ENCODE results near the gene COX6B1. TPM values are rescaled to one million over a fixed set of nuclear protein-coding genes. Genes with fewer than 3 reads are reported as not detected.

The COX6B1 gene
- total RNA-seq, 1 experiment from 2014 or later: 213 TPM

DNA sequence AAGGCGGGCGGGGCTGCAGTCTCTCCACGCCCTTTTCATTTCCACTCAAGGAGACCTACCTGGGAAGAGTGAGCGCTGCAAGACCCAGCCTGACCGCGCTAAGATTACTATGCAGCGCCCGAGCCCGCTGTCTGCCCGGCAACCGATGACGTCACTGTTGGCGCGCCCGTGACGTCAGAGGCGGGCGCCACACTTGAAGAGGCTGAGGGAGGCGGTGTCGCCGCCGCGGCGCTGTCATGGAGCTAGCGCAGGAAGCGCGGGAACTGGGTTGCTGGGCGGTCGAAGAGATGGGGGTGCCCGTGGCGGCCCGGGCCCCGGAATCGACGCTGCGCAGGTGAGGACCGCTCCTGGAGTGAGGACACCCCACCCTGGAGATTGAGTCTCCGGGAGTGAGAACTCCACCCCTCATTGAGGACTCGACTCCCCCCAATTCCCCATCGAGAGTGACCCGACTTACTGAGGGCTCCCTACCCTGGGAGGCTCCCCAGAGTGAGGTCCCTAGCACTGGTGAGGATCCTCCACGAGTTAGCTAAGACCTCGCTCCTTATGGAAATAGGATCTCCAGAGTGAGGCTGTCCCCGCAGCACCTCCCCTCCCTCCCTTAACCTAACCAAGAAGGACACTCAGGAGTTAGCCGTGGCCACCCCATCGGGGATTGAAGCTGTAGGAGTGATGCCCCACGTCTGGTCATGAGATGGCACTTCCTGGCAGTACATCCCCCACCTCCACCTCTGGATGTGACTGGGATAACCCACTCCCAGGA, 35.4 kb upstream of the COX6B1 start, which contains the start of gene HAUS5:
Gene HAUS5 (plus strand): TSS at position 177 of the 763 bp plus-strand sequence. CDS start 60 bp downstream, at position 237.
- BruUV-seq (replicated peaks): no TSS peak
- intact Hi-C loops (cut with micrococcal nuclease): no loop called here
- H3K36me3 Mint-ChIP-seq (ENCODE audit: insufficient read depth, unreplicated experiment): peaks cover 18% of the 10 kb centered on the region
- peak; percentile 92 for DNase-seq (ENCODE audit: unreplicated experiment)
- H3K4me3 Mint-ChIP-seq (ENCODE audit: unreplicated experiment): peak within 1 kb of the TSS; percentile 82
- POLR2A ChIA-PET: interaction anchor here (0.6 to 3.1 kb wide), 13 partner anchors 14 to 676 kb away, joined by 3 to 12 read pairs (median 3); partner anchors contain the start of genes COX6B1 and UPK1A
- peaks cover 7% of the 10 kb centered on the region for H3K9me3 Mint-ChIP-seq (ENCODE audit: unreplicated experiment)
- H3K27me3 Mint-ChIP-seq (ENCODE audit: insufficient read depth, unreplicated experiment): no peaks in the 10 kb centered on the region
- H3K27ac Mint-ChIP-seq (ENCODE audit: low read depth, unreplicated experiment): peak within 1 kb of the TSS; percentile 81
- H3K4me1 Mint-ChIP-seq (ENCODE audit: insufficient read depth, unreplicated experiment): no peaks in the 10 kb centered on the region
- CTCF ChIA-PET: interaction anchor here (0.5 to 2.0 kb wide), 4 partner anchors 23 to 242 kb away, joined by 3 to 17 read pairs (median 4); no protein-coding TSS in a partner anchor
- TF ChIP-seq, protein P1, sequence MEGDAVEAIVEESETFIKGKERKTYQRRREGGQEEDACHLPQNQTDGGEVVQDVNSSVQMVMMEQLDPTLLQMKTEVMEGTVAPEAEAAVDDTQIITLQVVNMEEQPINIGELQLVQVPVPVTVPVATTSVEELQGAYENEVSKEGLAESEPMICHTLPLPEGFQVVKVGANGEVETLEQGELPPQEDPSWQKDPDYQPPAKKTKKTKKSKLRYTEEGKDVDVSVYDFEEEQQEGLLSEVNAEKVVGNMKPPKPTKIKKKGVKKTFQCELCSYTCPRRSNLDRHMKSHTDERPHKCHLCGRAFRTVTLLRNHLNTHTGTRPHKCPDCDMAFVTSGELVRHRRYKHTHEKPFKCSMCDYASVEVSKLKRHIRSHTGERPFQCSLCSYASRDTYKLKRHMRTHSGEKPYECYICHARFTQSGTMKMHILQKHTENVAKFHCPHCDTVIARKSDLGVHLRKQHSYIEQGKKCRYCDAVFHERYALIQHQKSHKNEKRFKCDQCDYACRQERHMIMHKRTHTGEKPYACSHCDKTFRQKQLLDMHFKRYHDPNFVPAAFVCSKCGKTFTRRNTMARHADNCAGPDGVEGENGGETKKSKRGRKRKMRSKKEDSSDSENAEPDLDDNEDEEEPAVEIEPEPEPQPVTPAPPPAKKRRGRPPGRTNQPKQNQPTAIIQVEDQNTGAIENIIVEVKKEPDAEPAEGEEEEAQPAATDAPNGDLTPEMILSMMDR (IDR thresholded peaks at IDR 0.05; ENCODE audit: unreplicated experiment): no peak

DNA sequence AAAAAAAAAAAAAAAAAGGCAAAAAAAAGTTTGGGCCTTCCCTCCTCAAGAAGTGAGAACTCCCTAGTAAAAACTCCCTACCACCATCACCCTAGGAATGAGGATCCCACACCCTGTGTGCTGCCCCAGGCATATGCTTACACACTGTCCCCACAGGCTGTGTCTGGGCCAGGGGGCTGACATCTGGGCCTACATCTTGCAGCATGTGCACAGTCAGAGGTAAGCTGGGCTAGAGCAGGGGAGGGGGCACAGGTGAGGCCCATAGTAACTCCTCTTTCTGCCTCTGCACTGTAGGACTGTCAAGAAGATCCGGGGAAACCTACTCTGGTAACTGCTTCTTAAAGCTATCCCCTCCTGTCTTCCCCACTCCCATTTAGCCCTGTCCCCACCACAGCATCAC, 34.5 kb upstream of the COX6B1 start:
- H3K27ac Mint-ChIP-seq (ENCODE audit: low read depth, unreplicated experiment): no peak overlapping the region
- intact Hi-C loops (cut with micrococcal nuclease): no loop called here

DNA sequence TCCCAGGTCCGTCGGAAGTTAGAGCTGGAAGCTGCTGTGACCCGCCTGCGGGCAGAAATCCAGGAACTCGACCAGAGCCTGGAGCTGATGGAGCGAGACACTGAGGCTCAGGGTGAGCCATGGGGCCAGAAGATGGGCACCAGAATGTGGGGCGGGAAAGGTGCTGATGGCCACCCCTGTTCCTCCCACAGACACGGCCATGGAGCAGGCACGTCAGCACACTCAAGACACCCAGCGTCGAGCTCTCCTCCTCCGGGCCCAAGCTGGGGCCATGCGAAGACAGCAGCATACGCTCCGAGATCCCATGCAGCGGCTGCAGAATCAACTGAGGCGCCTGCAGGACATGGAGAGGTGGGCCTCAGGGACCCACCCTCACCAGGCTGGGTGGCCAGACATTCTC, 33.1 kb upstream of the COX6B1 start:
- no TSS peak for BruUV-seq (replicated peaks)
- intact Hi-C loops (cut with micrococcal nuclease): no loop called here
- H3K4me3 Mint-ChIP-seq (ENCODE audit: unreplicated experiment): no peak overlapping the region
- CTCF ChIA-PET: no interaction called here
- TF ChIP-seq, protein P1 (IDR thresholded peaks at IDR 0.05; ENCODE audit: unreplicated experiment): no peak
- no peaks in the 10 kb centered on the region for H3K27me3 Mint-ChIP-seq (ENCODE audit: insufficient read depth, unreplicated experiment)
- peaks cover 18% of the 10 kb centered on the region for H3K36me3 Mint-ChIP-seq (ENCODE audit: insufficient read depth, unreplicated experiment)
- H3K9me3 Mint-ChIP-seq (ENCODE audit: unreplicated experiment): no peaks in the 10 kb centered on the region
- POLR2A ChIA-PET: interaction anchor here (0.8 to 2.0 kb wide), 2 partner anchors 14 to 33 kb away, joined by 3 to 6 read pairs; partner anchors contain the start of genes COX6B1 and RBM42
- no peaks in the 10 kb centered on the region for H3K4me1 Mint-ChIP-seq (ENCODE audit: insufficient read depth, unreplicated experiment)
- H3K27ac Mint-ChIP-seq (ENCODE audit: low read depth, unreplicated experiment): no peak overlapping the region
- no peak for DNase-seq (ENCODE audit: unreplicated experiment)

More for the DNA sequence above, 34.5 kb upstream of the COX6B1 start:
- Mint-ChIP-seq H3K4me3 (ENCODE audit: unreplicated experiment) (peak overlapping the region; percentile 82), H3K36me3 (ENCODE audit: insufficient read depth, unreplicated experiment) (peaks cover 18% of the 10 kb centered on the region), H3K9me3 (ENCODE audit: unreplicated experiment) (peaks cover 3% of the 10 kb centered on the region), H3K27me3 (ENCODE audit: insufficient read depth, unreplicated experiment) (no peaks in the 10 kb centered on the region), H3K4me1 (ENCODE audit: insufficient read depth, unreplicated experiment) (no peaks in the 10 kb centered on the region)
- ChIA-PET POLR2A (interaction anchor here (0.6 to 3.1 kb wide), 5 partner anchors 14 to 366 kb away, joined by 3 to 12 read pairs (median 7); partner anchors contain the start of gene COX6B1), CTCF (interaction anchor here (0.5 to 2.0 kb wide), 3 partner anchors 63 to 79 kb away, joined by 3 to 17 read pairs (median 4); no protein-coding TSS in a partner anchor)
- TF ChIP-seq, protein P1 (IDR thresholded peaks at IDR 0.05; ENCODE audit: unreplicated experiment): no peak
- BruUV-seq (replicated peaks): TSS peak; percentile 42
- no peak for DNase-seq (ENCODE audit: unreplicated experiment)

DNA sequence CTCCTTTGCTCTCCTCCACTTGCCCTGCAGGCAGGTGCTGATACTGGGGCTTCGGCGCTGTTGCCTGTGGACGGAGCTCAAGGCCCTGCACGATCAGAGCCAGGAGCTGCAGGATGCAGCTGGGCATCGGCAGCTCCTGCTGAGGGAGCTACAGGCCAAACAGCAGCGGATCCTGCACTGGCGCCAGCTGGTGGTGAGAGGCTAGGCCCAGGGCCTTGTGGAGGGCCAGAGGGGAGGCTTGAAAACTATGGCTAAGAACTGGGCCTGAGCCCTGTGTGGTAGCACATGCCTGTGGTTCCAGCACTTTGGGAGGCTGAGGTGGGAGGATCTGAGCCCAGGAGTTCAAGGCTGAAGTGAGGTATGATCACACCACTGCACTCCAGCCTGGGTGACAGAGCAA, 29.3 kb upstream of the COX6B1 start:
- CTCF ChIA-PET: interaction anchor here (0.7 kb wide), 1 partner anchor 72 kb away, joined by 4 read pairs; no protein-coding TSS in a partner anchor
- TF ChIP-seq, protein P1 (IDR thresholded peaks at IDR 0.05; ENCODE audit: unreplicated experiment): no peak
- Mint-ChIP-seq H3K4me3 (ENCODE audit: unreplicated experiment) (no peak overlapping the region), H3K4me1 (ENCODE audit: insufficient read depth, unreplicated experiment) (no peaks in the 10 kb centered on the region), H3K27ac (ENCODE audit: low read depth, unreplicated experiment) (no peak overlapping the region), H3K27me3 (ENCODE audit: insufficient read depth, unreplicated experiment) (no peaks in the 10 kb centered on the region), H3K9me3 (ENCODE audit: unreplicated experiment) (no peaks in the 10 kb centered on the region), H3K36me3 (ENCODE audit: insufficient read depth, unreplicated experiment) (peaks cover 14% of the 10 kb centered on the region)
- POLR2A ChIA-PET: no interaction called here
- DNase-seq (ENCODE audit: unreplicated experiment): no peak
- intact Hi-C loops (cut with micrococcal nuclease): no loop called here
- BruUV-seq (replicated peaks): no TSS peak
